ENCODE results near the gene REEP2. TPM values are rescaled to one million over a fixed set of nuclear protein-coding genes. Genes with fewer than 3 reads are reported as not detected.

The REEP2 gene
- total RNA-seq, 1 experiment from 2014 or later = 4.9 TPM

DNA sequence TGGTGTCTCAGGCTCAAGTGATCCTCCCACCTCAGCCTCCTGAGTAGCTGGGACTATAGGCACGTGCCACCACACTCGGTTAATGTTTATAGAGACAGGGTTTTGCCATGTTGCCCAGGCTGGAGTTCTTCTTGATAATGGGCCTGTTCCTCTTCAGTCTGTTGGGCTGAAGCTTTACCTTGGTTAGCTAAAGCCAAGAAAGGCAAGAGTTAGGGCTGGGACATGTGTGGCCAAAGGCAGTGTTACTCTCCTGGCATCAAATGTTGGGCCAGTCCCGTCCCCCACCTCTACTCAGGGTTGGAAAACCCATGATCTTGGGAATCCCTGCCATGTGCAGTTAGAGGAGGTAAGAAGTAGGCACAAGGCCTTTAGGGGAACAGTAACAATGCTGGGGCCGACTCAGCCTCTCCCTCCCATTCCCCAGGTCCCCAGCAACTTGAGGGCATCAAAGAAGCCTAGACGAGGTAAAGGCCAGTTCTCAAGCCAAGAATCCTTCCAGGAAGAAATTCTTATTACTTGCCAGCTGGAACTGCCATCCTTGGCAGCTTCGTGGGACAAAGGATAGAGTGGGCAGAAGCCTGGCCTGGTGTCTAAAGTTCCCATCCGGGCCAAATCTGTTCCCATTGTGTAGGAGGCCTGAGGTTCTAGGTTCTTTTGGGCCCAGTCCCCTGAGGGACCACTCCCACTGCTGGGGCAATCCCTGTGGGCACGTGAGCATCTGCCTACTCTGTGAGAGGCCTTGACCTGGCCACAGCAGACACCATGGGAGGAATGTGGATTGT is 30.9 kb downstream of the REEP2 start:
- Histone ChIP-seq H3K4me2 (ENCODE audit: low read length) (no peak overlapping the region), H3K27ac (ENCODE audit: low read depth, low read length) (0 out of 2 replicates have a peak overlapping the region, but pooled peaks have one; percentile 2), H3K4me1 (ENCODE audit: control insufficient read depth in 1 of 2, insufficient read depth in 2 of 2, low read length in 2 of 2) (peaks cover 0 to 16% of the 10 kb centered on the region in 2 experiments; a peak in 3 of 4 replicates), H3K79me2 (ENCODE audit: insufficient read depth, low read length) (peaks cover 31% of the 10 kb centered on the region), H3K9me2 (ENCODE audit: insufficient read depth) (no peaks in the 10 kb centered on the region), H3K4me3 (replicated peaks in 1 of 2; ENCODE audit: low read depth in 1 of 2, low read length in 2 of 2) (no peak overlapping the region), H2AFZ (ENCODE audit: low read depth, low read length, poor library complexity, severe bottlenecking) (no peak overlapping the region), H4K20me1 (ENCODE audit: insufficient read depth) (no peaks in the 10 kb centered on the region; the same call in 1 of the 2 replicates), H3K9ac (ENCODE audit: low read length) (no peak overlapping the region), H3K36me3 (ENCODE audit: control insufficient read depth in 1 of 2, insufficient read depth in 2 of 2, low read length in 2 of 2) (peaks cover 4 to 22% of the 10 kb centered on the region in 2 experiments), H3K27me3 (ENCODE audit: insufficient read depth, low read length) (no peaks in the 10 kb centered on the region), H3K9me3 (ENCODE audit: control insufficient read depth in 1 of 2, insufficient read depth in 1 of 2, low read depth in 1 of 2, low read length in 2 of 2) (no peaks in the 10 kb centered on the region)
- peak; percentile 88 for DNase-seq (ENCODE audit: low read depth, low spot score)
- CTCF ChIA-PET = interaction anchor here (0.9 kb wide), 1 partner anchor 34 kb away, joined by 3 read pairs; no protein-coding TSS in a partner anchor
- TF ChIP-seq ZNF274 (IDR thresholded peaks at IDR 0.05; ENCODE audit: low read depth, low read length) (no peak), EZH2phosphoT487 (IDR thresholded peaks at IDR 0.05; ENCODE audit: borderline replicate concordance) (no peak), POLR2AphosphoS5 (IDR thresholded peaks at IDR 0.05; ENCODE audit: low read depth, low read length) (peak; percentile 81), SP1 (IDR thresholded peaks at IDR 0.05; ENCODE audit: low read depth) (no peak), JUND (IDR thresholded peaks at IDR 0.05) (no peak), CBX3 (IDR thresholded peaks at IDR 0.05; ENCODE audit: low read depth) (no peak), EGR1 (IDR thresholded peaks at IDR 0.05; ENCODE audit: low read depth) (no peak), CTCF (IDR thresholded peaks at IDR 0.05 in 2 of 3, conservative IDR thresholded peaks at IDR 0.05 in 1 of 3; ENCODE audit: borderline replicate concordance in 1 of 3, insufficient read depth in 1 of 3, low read depth in 2 of 3, low read length in 2 of 3) (no peak), ELF1 (IDR thresholded peaks at IDR 0.05; ENCODE audit: borderline replicate concordance, low read depth) (no peak), POLR2A (IDR thresholded peaks at IDR 0.05; ENCODE audit: borderline replicate concordance, extremely low read depth, insufficient read depth, insufficient read length) (peak; percentile 93)
- TF ChIP-seq, protein P1, sequence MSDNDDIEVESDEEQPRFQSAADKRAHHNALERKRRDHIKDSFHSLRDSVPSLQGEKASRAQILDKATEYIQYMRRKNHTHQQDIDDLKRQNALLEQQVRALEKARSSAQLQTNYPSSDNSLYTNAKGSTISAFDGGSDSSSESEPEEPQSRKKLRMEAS (IDR thresholded peaks at IDR 0.05) = no peak
- TF ChIP-seq, protein P2, sequence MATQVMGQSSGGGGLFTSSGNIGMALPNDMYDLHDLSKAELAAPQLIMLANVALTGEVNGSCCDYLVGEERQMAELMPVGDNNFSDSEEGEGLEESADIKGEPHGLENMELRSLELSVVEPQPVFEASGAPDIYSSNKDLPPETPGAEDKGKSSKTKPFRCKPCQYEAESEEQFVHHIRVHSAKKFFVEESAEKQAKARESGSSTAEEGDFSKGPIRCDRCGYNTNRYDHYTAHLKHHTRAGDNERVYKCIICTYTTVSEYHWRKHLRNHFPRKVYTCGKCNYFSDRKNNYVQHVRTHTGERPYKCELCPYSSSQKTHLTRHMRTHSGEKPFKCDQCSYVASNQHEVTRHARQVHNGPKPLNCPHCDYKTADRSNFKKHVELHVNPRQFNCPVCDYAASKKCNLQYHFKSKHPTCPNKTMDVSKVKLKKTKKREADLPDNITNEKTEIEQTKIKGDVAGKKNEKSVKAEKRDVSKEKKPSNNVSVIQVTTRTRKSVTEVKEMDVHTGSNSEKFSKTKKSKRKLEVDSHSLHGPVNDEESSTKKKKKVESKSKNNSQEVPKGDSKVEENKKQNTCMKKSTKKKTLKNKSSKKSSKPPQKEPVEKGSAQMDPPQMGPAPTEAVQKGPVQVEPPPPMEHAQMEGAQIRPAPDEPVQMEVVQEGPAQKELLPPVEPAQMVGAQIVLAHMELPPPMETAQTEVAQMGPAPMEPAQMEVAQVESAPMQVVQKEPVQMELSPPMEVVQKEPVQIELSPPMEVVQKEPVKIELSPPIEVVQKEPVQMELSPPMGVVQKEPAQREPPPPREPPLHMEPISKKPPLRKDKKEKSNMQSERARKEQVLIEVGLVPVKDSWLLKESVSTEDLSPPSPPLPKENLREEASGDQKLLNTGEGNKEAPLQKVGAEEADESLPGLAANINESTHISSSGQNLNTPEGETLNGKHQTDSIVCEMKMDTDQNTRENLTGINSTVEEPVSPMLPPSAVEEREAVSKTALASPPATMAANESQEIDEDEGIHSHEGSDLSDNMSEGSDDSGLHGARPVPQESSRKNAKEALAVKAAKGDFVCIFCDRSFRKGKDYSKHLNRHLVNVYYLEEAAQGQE (IDR thresholded peaks at IDR 0.05; ENCODE audit: low read depth) = no peak
- RAD21 ChIA-PET (ENCODE audit: low non-redundant PET in 1 of 2, low total read pairs in 2 of 2, uncharacterized antibody in 2 of 2, unreplicated experiment in 2 of 2) = no interaction called here
- ATAC-seq = no peak
- POLR2A ChIA-PET = interaction anchor here (1.3 to 2.0 kb wide), 2 partner anchors 17 to 35 kb away, joined by 7 read pairs; no protein-coding TSS in a partner anchor
- BruUV-seq (replicated peaks) = no TSS peak
- intact Hi-C loops (cut with micrococcal nuclease) = no loop called here
